HTERT RPE-1 (cell line): ENCODE data around the gene SLC15A5.

ENCODE experiments used
- in situ Hi-C: fragments of 300-500 bp; cut with MboI; formaldehyde crosslinking; loops from 4 replicates; pipeline ENCODE4 v1.14.3; 2020; ENCODE audit warnings: low sequenced_read_pairs

The SLC15A5 gene

DNA sequence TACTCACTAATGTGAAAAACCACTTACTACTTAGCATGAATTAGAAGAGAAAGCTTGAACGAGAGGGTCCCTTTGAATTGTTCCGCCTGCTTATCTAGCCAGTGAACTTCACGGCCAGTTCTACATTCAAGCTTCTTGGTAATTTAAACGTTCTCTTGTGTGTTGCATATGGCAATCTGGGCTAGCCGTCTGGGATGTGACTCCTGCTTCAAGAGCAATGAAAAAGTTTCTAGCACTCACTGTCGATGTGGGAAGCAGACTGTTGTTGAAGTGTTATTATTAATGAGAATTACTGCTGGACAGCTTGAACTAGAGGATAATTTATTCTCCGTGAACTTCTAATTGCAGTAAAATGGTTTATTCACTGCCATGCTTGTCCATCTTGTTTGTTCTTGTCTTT lies 93.9 kb downstream of the SLC15A5 start:
- in situ Hi-C loops, result no loop called here

GRCh38 chr12:16175840-16176239 lies 101.6 kb downstream of the SLC15A5 start:
- in situ Hi-C loops, result no loop called here

- in situ Hi-C loops, result no loop called here
Measured at GRCh38 chr12:16174282-16174681, 103.2 kb downstream of the SLC15A5 start.

DNA sequence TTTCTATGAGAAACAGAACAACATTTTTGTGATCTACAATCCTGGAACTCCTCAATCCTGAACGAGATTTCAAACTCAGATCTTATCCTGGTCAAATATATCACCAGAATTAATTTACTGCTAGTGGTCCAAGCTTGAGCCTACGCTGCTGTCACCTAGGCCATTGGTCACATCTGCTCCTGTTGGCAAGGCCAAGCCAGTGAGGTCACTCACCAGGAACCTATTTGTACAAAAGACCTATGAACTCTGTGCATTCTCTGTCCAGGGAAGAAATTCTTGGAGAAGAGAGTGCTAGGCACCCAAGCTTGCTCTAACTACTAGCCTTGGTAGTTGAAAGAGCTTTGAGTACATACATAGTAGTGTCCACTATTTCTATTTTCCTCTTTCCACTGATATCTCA lies 106.1 kb downstream of the SLC15A5 start:
- in situ Hi-C loops, result no loop called here

GRCh38 chr12:16168078-16168477 lies 109.4 kb downstream of the SLC15A5 start:
- in situ Hi-C loops, result no loop called here

GRCh38 chr12:16166563-16167470 lies 110.7 kb downstream of the SLC15A5 start:
- in situ Hi-C loops, result no loop called here

DNA sequence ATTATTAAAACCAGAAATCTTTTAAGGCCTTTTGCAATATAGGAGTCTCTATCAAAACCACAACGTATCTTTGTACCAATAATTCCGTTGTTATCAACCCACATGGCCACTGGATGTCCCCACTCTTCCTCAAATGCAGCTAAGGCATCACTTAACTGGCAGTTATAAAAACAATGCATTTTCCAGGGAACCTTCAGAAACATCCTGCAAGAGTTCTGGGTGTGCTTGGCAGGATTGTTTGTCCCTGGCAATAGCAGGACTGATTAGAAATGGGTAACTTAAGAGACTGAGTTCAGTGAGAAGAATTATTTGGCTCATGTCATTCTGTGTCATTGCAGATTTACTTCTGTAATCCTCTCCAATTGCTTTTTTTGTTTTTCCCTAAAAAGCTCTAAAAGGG lies 112.0 kb downstream of the SLC15A5 start:
- in situ Hi-C loops, result no loop called here

GRCh38 chr12:16163901-16164300 lies 113.6 kb downstream of the SLC15A5 start:
- in situ Hi-C loops, result no loop called here

- in situ Hi-C loops, result no loop called here
Measured at GRCh38 chr12:16163146-16163545, 114.3 kb downstream of the SLC15A5 start.

- in situ Hi-C loops, result no loop called here
Measured at GRCh38 chr12:16159571-16159970, 117.9 kb downstream of the SLC15A5 start.

DNA sequence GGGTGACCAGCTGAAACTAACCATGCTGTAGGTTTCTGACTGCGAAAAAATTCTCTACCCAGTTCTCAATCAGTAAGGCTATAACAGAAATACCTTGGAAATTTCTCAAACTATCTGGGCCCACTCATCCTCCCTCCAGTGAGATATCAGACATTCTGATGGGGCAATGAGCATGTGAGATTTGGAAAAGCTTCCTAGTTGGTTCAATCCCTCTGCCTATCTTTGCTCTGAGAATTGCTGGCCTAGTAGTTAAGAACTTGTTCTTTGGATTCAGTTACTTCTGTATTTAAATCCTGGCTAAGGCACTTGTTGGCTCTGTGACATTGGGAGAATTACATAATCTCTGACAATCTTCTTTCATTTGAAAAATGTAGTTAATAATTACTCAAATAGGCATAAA lies 119.4 kb downstream of the SLC15A5 start:
- in situ Hi-C loops, result no loop called here

DNA sequence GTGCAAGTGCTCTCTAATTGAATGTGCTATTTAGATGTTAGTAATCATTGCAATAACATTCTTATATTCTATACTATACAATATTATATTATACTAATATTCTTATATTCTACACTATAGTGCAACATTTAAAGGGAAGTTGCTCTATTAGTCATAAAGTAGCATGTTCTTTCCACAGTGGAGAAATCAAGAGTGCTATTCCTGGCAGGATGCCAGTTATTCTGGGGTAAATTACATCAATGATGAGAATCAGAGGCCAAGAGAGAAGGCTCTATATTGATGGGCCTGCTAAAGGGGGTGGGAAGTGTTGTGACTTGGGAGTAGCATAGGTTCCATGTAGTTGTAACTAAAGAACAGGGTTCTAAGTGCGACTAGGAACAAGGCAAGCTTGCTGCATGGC lies 121.5 kb downstream of the SLC15A5 start:
- in situ Hi-C loops, result no loop called here

- in situ Hi-C loops, result no loop called here
Measured at GRCh38 chr12:16154990-16155389, 122.5 kb downstream of the SLC15A5 start.

GRCh38 chr12:16152885-16153673 lies 124.4 kb downstream of the SLC15A5 start:
- in situ Hi-C loops, result no loop called here

- in situ Hi-C loops, result no loop called here
Measured at GRCh38 chr12:16150276-16150675, 127.2 kb downstream of the SLC15A5 start.

GRCh38 chr12:16148938-16149337 lies 128.5 kb downstream of the SLC15A5 start:
- in situ Hi-C loops, result no loop called here
